GM12878 (cell line): ENCODE data around the gene OXCT2. TPM values are rescaled to one million over a fixed set of nuclear protein-coding genes. Genes with fewer than 3 reads are reported as not detected.

ENCODE experiments used
- ATAC-seq: fragments of 200-7000 bp; cut with Tn5 transposase; 3 replicates; pipeline ENCODE4 v1.9.1; 2020; ENCODE audit warnings: mild to moderate bottlenecking, moderate library complexity
- BruUV-seq: library from RNA; stranded (reverse); fragments of 400-500 nt; replicated peaks from 2 replicates; lab custom pipeline; 2021; lab: Mats Ljungman, UMichigan
- CTCF ChIA-PET: fragments of 300-600 bp; sonication (Branson Sonifier 250); formaldehyde crosslinking; extraction: SDS; loops from one replicate; lab custom pipeline; 2021; ENCODE audit warnings: inconsistent platforms; lab: Yijun Ruan, JAX
- POLR2A ChIA-PET: fragments of 350-600 bp; formaldehyde crosslinking; extraction: SDS; loops from one replicate; lab custom pipeline; 2021; ENCODE audit warnings: inconsistent platforms; lab: Charles Lee
- RAD21 ChIA-PET: fragments of 300-600 bp; sonication (Branson Sonifier 250); formaldehyde crosslinking; loops from one replicate; lab custom pipeline; 2023; ENCODE audit warnings: antibody characterized with exemption; ENCODE audit not compliant: unreplicated experiment; lab: Charles Lee
- SMC1A ChIA-PET: fragments of 300-600 bp; sonication (Branson Sonifier 250); formaldehyde crosslinking; loops from one replicate; lab custom pipeline; 2023; ENCODE audit not compliant: unreplicated experiment, uncharacterized antibody; lab: Charles Lee
- DNase-seq: peaks from one replicate; pipeline ENCODE4 v3.0.0-alpha.2; 2011; ENCODE audit warnings: low read depth, low spot score
- FAIRE-seq: peaks from 3 replicates; lab custom pipeline; 2011; peaks lifted over from hg19 to GRCh38; lab: Jason Lieb, UNC
- H2AFZ ChIP-seq: 2 replicates; pipeline ENCODE4 v1.6.0; 2011; ENCODE audit warnings: low read depth, low read length, control low read depth; ENCODE audit not compliant: control insufficient read depth
- H3K27ac ChIP-seq: 2 replicates; pipeline ENCODE4 v1.5.1; 2011; ENCODE audit warnings: control low read depth; ENCODE audit not compliant: control insufficient read depth, insufficient read depth
- H3K27me3 ChIP-seq, 2 experiments: replicated peaks in 1 of 2; 2 replicates each; pipeline versions ENCODE4 v1.6.0 to v1.6.1; 2011; ENCODE audit warnings: low read length in 1 of 2; ENCODE audit not compliant: control insufficient read depth in 2 of 2, insufficient read depth in 2 of 2
- H3K36me3 ChIP-seq, 2 experiments: 2 replicates each; pipeline ENCODE4 v1.5.1; 2011; ENCODE audit warnings: low read length in 1 of 2; ENCODE audit not compliant: control insufficient read depth in 2 of 2, insufficient read depth in 2 of 2
- H3K4me1 ChIP-seq: 2 replicates; pipeline ENCODE4 v1.6.1; 2011; ENCODE audit warnings: mild to moderate bottlenecking, low read length, moderate library complexity, mixed read lengths; ENCODE audit not compliant: control insufficient read depth, insufficient read depth
- H3K4me2 ChIP-seq: 2 replicates; pipeline ENCODE4 v1.6.0; 2011; ENCODE audit warnings: control low read depth; ENCODE audit not compliant: control insufficient read depth, insufficient read depth
- H3K4me3 ChIP-seq: fragments of 200-600 bp; sonication (generic); 2 replicates; pipeline ENCODE4 v1.5.1; 2016
- H3K79me2 ChIP-seq: 2 replicates; pipeline ENCODE4 v1.6.0; 2011; ENCODE audit warnings: low read length; ENCODE audit not compliant: control insufficient read depth, insufficient read depth
- H3K9ac ChIP-seq: 2 replicates; pipeline ENCODE4 v1.8.0; 2011; ENCODE audit warnings: low read length, control low read depth, mixed read lengths; ENCODE audit not compliant: control insufficient read depth, insufficient read depth
- H3K9me3 ChIP-seq: replicated peaks from 3 replicates; pipeline ENCODE4 v1.5.1; 2011; ENCODE audit warnings: mild to moderate bottlenecking, low read length; ENCODE audit not compliant: control insufficient read depth, insufficient read depth
- H4K20me1 ChIP-seq: 2 replicates; pipeline ENCODE4 v1.6.0; 2011; ENCODE audit not compliant: control insufficient read depth, insufficient read depth
- CREM ChIP-seq: IDR thresholded peaks from 2 replicates; pipeline ENCODE4 v1.6.1; 2014; ENCODE audit warnings: antibody characterized with exemption, low read depth
- ETV6 ChIP-seq, 2 experiments: fragments of 450-650 bp in 1 of 2; IDR thresholded peaks in 1 of 2; conservative IDR thresholded peaks in 1 of 2; 2 replicates each; pipeline ENCODE4 v1.6.1; 2014; ENCODE audit warnings: antibody characterized with exemption in 1 of 2, borderline replicate concordance in 1 of 2, low read depth in 1 of 2, mild to moderate bottlenecking in 1 of 2, moderate library complexity in 1 of 2
- LARP7 ChIP-seq: fragments of 450-650 bp; IDR thresholded peaks from 2 replicates; pipeline ENCODE4 v1.6.1; 2017; ENCODE audit warnings: mild to moderate bottlenecking
- NKRF ChIP-seq: fragments of 450-650 bp; conservative IDR thresholded peaks from 2 replicates; pipeline ENCODE4 v1.6.1; 2017; ENCODE audit warnings: mild to moderate bottlenecking, moderate library complexity
- NR2C2 ChIP-seq: IDR thresholded peaks from 2 replicates; pipeline ENCODE4 v1.6.1; 2011; ENCODE audit warnings: borderline replicate concordance, low read depth; ENCODE audit not compliant: control insufficient read depth, insufficient read length
- POLR2AphosphoS2 ChIP-seq: IDR thresholded peaks from 2 replicates; pipeline ENCODE4 v1.6.1; 2011; ENCODE audit warnings: low read depth, mild to moderate bottlenecking, low read length, improper control_type of control experiment, moderate library complexity
- POU2F2 ChIP-seq: IDR thresholded peaks from 3 replicates; pipeline ENCODE4 v1.6.1; 2011; ENCODE audit warnings: low read depth, mild to moderate bottlenecking, low read length, borderline replicate concordance
- RAD21 ChIP-seq: IDR thresholded peaks from 2 replicates; pipeline ENCODE4 v1.6.1; 2011; ENCODE audit warnings: mild to moderate bottlenecking, low read depth, low read length, moderate library complexity; ENCODE audit not compliant: insufficient read depth
- RB1 ChIP-seq: fragments of 450-650 bp; formaldehyde crosslinking; IDR thresholded peaks from 2 replicates; pipeline ENCODE4 v1.6.1; 2017; ENCODE audit warnings: mild to moderate bottlenecking, borderline replicate concordance
- RBBP5 ChIP-seq: fragments of 200-600 bp; sonication (generic); conservative IDR thresholded peaks from 2 replicates; pipeline ENCODE4 v1.6.1; 2016
- SUZ12 ChIP-seq: fragments of 200-600 bp; sonication (generic); IDR thresholded peaks from one replicate; pipeline ENCODE4 v1.6.1; 2018; ENCODE audit warnings: antibody characterized with exemption, mild to moderate bottlenecking; ENCODE audit not compliant: unreplicated experiment
- ZBTB33 ChIP-seq: fragments of 450-650 bp; IDR thresholded peaks from 2 replicates; pipeline ENCODE4 v1.6.1; 2017; ENCODE audit warnings: mild to moderate bottlenecking
- WGBS: methylation state at CpG from one replicate; pipeline ENCODE4 v1.1.6; 2016; ENCODE audit warnings: low lambda C conversion rate; ENCODE audit not compliant: insufficient replicate concordance, insufficient coverage; ENCODE audit errors: missing lambda C conversion rate; 5-methylcytosine and 5-hydroxymethylcytosine counted together
- in situ Hi-C: fragments of 300-500 bp; cut with MboI; formaldehyde crosslinking; loops from 9 replicates; pipeline ENCODE4 v1.14.3; 2018; ENCODE audit warnings: mixed read lengths
- intact Hi-C: fragments of 100-400 bp; cut with micrococcal nuclease; formaldehyde crosslinking; loops from one replicate; pipeline ENCODE4 v1.14.2; 2022; ENCODE audit not compliant: unreplicated experiment
- polyA plus RNA-seq, 11 experiments: library from polyadenylated mRNA; depleted of rRNA in 4 of 11; unstranded in 6 of 11; stranded (reverse) in 5 of 11; fragments of >200 nt; fragmentation: Nextera tagmentation in 4 of 11; fragmentation: Illumina TruSeq in 1 of 11; extraction: Ambion mirVana in 4 of 11; extraction: Trizol in 1 of 11; gene quantifications; 1 replicate in 1 of 11; 2 replicates in 10 of 11; pipeline versions ENCODE4 v1.2.1 to v1.2.3, GENCODE V29; 2011 to 2016; ENCODE audit warnings: inconsistent platforms in 2 of 11, missing spikeins in 2 of 11, low read depth in 1 of 11
- total RNA-seq, 4 experiments: library from RNA; depleted of rRNA in 3 of 4; stranded (reverse); fragments of >200 nt in 3 of 4; fragmentation: Illumina TruSeq in 1 of 4; extraction: Trizol in 1 of 4; gene quantifications; 2 replicates each; pipeline versions ENCODE4 v1.2.1 to v1.2.3, GENCODE V29; 2013 to 2021

Gene OXCT2
- total and polyA plus RNA-seq, 10 of the 15 experiments (the other 5 are each of a cell fraction or from before 2014, with no cell fraction given) = 0.06 to 1.9 (median 0.59) TPM

GRCh38 chr1:39782103-39782502 is 11.0 kb upstream of the OXCT2 start:
- intact Hi-C loops (no loop called here), in situ Hi-C loops (no loop called here)
- Histone ChIP-seq H3K27ac (no peak overlapping the region), H3K4me1 (peaks cover 5% of the 10 kb centered on the region; the same call in 1 of the 2 replicates), H3K79me2 (no peaks in the 10 kb centered on the region), H3K4me2 (no peak overlapping the region), H3K4me3 (no peak overlapping the region), H3K9ac (no peak overlapping the region), H3K9me3 (no peaks in the 10 kb centered on the region), H4K20me1 (no peaks in the 10 kb centered on the region), H2AFZ (no peak overlapping the region), H3K27me3 (no peaks in the 10 kb centered on the region), H3K36me3 (no peaks in the 10 kb centered on the region)
- ChIA-PET RAD21 (no interaction called here), CTCF (interaction anchor here (0.6 to 1.9 kb wide), 5 partner anchors 12 to 176 kb away, joined by 3 to 4 read pairs (median 4); no protein-coding TSS in a partner anchor), SMC1A (interaction anchor here (1.6 kb wide), 1 partner anchor 44 kb away, joined by 3 read pairs; the partner anchor contains the start of gene PPIE), POLR2A (no interaction called here)
- no peak for DNase-seq
- WGBS = 86% methylated on average over 5 of the region's 6 CpGs
- no peak for TF ChIP-seq RAD21
- TF ChIP-seq ETV6 (conservative IDR thresholded peaks at IDR 0.05 in 1 of 2, IDR thresholded peaks at IDR 0.05 in 1 of 2; ENCODE audit: borderline replicate concordance in 1 of 2, low read depth in 1 of 2) = no peak
- TF ChIP-seq CREM = no peak
- TF ChIP-seq RB1 = no peak
- no peak for TF ChIP-seq POU2F2
- TF ChIP-seq SUZ12 = no peak
- BruUV-seq = no TSS peak
- no peak for FAIRE-seq
- ATAC-seq = no peak

GRCh38 chr1:39781349-39781715 is 10.2 kb upstream of the OXCT2 start:
- Histone ChIP-seq H3K79me2 (no peaks in the 10 kb centered on the region), H3K4me3 (no peak overlapping the region), H2AFZ (no peak overlapping the region), H3K9ac (no peak overlapping the region), H3K36me3 (no peaks in the 10 kb centered on the region), H3K27ac (no peak overlapping the region), H3K27me3 (no peaks in the 10 kb centered on the region), H3K4me2 (no peak overlapping the region), H4K20me1 (no peaks in the 10 kb centered on the region), H3K4me1 (peaks cover 7% of the 10 kb centered on the region), H3K9me3 (no peaks in the 10 kb centered on the region)
- no peak for ATAC-seq
- in situ Hi-C loops (no loop called here), intact Hi-C loops (no loop called here)
- no peak for FAIRE-seq
- ChIA-PET SMC1A (interaction anchor here (1.6 kb wide), 1 partner anchor 43 kb away, joined by 3 read pairs; the partner anchor contains the start of gene PPIE), CTCF (interaction anchor here (0.8 to 1.3 kb wide), 2 partner anchors 19 to 175 kb away, joined by 3 to 4 read pairs; no protein-coding TSS in a partner anchor), RAD21 (no interaction called here), POLR2A (no interaction called here)
- no TSS peak for BruUV-seq
- DNase-seq = no peak
- WGBS = 50% methylated on average over 2 of the region's 2 CpGs
- no peak for TF ChIP-seq ZBTB33
- no peak for TF ChIP-seq RB1
- TF ChIP-seq RBBP5 = no peak
- no peak for TF ChIP-seq POLR2AphosphoS2
- TF ChIP-seq LARP7 = no peak
- TF ChIP-seq NKRF = no peak
- TF ChIP-seq NR2C2 = no peak
